Left ventricle myocardium superior (tissue), 1 donor: ENCODE data around the gene MLXIPL. TPM values are rescaled to one million over a fixed set of nuclear protein-coding genes. Genes with fewer than 3 reads are reported as not detected.
"Not testable (repeated sequence)": the region's sequence is repeated elsewhere in the genome, so short reads cannot be mapped to it uniquely, and the experiment has no call there.

ENCODE experiments used
- ATAC-seq: fragments of 200-7000 bp; cut with Tn5 transposase; one replicate; pipeline ENCODE4 v1.9.1; 2020; ENCODE audit warnings: mild to moderate bottlenecking, moderate library complexity
- DNase-seq: peaks from one replicate; pipeline ENCODE4 v3.0.0-alpha.2; 2020
- intact Hi-C: fragments of 100-400 bp; cut with micrococcal nuclease; formaldehyde crosslinking; loops from one replicate; pipeline ENCODE4 v1.11.0; 2022
- long read RNA-seq: library from polyadenylated mRNA; unstranded; transcript quantifications from one replicate; pipeline ENCODE4 v2.0.0, GENCODE V29; 2021
- total RNA-seq: library from RNA; stranded (reverse); fragmentation: NEBNext Ultra II Directional; extraction: Animal tissue kit (Norgen Biotek cat#: 25700); gene quantifications from one replicate; pipeline ENCODE4 v1.2.1, GENCODE V29; 2021
- donor health status: DM: no; HTN: yes; CAD: no; lungs with severe emphysema.

Gene MLXIPL
- 9.6 TPM for total RNA-seq
- long read RNA-seq, partial matches to known transcripts, result 2 of 6 reads
- long read RNA-seq, other reads (novel, unspliced or antisense), result 4 of 6 reads

GRCh38 chr7:73623798-73624668, at the start of gene MLXIPL:
MLXIPL (minus strand) TSS chr7:73624522; CDS start chr7:73624492, 30 bp downstream.
- intact Hi-C loops, result no loop called here
- DNase-seq (peak; percentile 87), ATAC-seq (peak; percentile 96)

DNA sequence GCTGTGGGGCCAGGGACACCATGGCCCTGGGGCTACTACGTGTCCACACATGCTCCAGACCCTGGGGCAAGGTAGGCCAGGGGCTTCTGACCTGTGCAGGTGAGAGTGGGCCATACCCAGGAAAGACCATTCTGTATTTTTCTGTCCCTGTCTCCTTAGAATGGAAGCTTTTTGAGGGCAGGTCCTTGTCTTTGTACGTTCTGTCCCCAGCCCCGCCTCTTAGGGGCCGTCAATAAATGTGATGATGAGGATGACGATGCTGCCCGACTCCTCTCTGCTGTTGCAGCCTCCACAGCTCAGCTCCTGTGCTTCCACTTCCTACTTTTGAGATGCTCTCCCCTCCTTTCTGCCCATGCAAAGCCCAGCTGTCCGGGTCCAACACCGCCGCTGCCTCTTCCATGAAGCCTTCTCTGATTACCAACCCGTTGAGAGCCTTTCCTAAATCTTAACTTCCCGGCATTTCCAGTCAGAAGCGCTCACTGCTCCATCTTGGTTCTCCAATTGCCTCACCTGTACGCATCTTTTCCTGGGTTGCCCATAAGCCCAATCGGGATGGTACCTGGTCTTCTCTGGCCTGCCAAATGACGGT, 47.6 kb upstream of the MLXIPL start:
- DNase-seq (no peak), ATAC-seq (no peak)
- intact Hi-C loops, result no loop called here

GRCh38 chr7:73671322-73671661, 47.0 kb upstream of the MLXIPL start:
- intact Hi-C loops, result no loop called here
- no peak for DNase-seq
- no peak for ATAC-seq

DNA sequence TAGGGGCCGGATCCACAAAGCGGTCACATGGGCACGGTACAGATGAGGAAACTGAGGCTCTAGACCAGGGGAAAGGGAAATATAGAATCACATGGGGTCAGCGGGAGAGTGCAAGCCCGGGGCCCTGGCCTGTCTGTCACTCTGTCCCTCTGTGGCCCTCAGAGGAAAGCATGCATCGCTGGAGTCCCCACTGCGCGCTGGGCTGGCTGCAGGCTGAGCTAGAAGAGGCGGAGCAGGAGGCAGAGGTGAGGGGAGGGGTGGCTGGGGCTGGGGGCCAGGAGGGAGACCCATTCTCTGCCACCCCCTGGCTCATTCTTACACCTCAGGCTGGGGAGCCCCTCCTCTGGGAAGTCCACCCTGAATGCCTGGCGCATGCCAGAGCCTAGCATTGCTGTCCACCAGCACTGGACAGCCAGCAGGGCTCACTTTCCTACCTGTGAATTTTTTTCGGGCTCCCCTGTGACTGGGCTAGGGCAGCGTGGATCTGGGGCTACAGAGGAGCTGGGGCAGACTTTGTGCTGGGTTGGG, 45.6 kb upstream of the MLXIPL start:
- intact Hi-C loops, result loop anchor here (10.0 kb wide), 1 partner anchor 65 kb away; no protein-coding TSS in a partner anchor
- ATAC-seq, result no peak
- DNase-seq, result no peak

DNA sequence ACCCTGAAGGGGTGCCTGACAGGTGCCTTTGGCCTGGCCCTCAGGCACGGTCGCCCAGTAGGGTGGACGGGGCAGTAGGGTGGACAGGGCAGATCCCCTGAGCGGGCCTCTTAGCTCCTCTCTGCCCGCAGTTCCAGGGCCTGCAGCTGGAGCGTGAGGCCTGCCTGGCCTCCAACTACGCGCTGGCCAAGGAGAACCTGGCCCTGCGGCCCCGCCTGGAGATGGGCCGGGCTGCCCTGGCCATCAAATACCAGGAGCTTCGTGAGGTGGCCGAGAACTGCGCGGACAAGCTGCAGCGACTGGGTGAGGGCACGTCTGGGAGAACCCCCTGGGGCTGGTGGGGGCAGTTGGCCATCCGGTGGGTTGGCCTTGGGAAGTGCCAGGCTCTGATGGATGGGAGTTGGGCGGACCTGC, 45.0 kb upstream of the MLXIPL start:
- intact Hi-C loops, result loop anchor here (10.0 kb wide), 1 partner anchor 64 kb away; no protein-coding TSS in a partner anchor
- DNase-seq (no peak), ATAC-seq (no peak)

DNA sequence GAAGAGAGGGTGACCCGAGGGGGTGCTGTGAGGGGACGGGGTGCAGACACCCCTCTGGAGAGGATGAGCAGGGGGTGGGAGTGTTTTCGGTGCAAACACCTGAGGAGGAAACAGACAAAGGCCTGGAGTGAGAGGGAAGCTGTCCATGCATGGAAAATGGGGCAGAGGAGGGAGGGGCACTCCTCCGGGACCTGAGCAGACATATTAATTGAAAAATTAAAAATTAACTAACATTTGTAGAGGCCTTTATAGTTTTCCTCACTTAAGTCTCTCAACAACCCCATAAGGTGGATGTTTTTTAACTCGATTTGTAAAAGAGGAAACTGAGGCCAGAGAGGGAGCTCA, 44.5 kb upstream of the MLXIPL start:
- DNase-seq, result no peak
- no peak for ATAC-seq
- intact Hi-C loops, result loop anchor here (10.0 kb wide), 1 partner anchor 64 kb away; no protein-coding TSS in a partner anchor

DNA sequence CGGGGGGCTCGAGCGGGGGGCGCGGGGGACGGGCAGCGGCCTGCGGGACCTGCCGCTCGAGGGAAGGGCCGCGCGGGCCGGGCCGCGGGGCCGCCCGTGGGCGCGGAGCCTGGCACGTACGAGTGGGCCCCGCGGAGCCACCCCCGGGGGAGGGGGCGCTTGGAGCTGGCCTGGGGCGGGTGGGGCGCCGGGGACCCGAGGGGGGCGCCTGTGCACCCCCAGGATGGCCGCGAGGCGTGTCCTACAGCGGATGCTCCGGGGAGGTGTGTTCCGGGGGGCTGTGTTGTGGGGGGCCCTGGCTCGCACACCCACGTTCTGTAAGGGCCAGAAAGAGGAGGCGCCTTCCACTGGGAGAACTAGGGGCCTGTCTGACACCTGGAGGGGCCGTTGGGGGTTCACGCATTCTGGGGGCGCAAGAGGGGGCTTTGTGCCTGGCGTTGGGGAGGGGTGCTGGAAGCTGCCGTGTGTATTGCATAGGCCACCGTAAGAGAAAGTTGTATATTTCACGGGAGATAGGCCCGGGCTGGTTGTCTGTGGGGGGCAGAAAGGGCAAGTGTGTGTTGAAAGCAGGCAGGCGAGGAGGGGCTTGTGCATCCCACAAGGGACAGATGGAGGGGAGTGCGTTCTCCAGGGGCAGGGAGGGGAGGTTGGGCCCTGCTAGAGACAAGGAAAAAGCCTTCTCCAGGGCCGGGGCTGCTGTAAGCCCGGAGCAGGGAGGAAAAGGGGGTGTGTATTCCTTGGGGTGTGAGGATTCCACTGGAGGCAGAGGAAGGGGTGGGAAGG, 44.0 kb upstream of the MLXIPL start:
- intact Hi-C loops, result loop anchor here (10.0 kb wide), 1 partner anchor 63 kb away; no protein-coding TSS in a partner anchor
- ATAC-seq (no peak), DNase-seq (no peak)

DNA sequence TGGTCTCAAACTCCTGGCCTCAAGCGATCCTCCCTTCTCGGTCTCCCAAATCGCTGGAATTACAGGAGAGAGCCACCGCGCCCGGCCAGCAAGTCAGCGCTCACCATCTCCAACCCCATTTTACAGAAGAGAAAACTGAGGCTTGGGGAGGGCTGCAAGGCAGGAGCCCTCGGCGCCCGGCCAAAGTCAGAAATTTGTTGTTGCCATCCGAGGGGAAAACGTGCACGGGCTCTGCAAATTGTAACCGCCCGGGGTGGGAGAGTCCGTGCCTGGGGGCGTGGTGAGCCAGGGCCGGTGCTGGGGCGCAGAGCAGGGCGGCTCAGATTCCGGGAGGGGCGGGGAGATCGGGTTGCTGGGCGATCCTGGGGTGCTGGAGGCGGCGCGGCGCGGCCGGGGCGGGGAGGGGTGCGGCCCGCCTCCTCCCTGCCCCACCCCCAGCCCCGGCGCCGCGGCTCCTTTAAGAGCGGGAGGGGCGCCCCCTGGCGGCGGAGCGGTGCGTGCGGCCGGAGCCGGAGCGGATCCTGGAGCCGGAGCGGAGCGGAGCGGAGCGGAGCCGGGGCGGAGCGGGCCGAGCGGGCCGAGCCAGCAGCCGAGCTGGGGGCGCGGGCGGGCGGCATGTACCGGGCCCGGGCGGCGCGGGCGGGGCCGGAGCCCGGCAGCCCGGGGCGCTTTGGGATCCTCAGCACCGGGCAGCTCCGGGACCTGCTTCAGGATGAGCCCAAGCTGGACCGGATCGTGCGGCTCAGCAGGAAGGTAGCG, 43.2 kb upstream of the MLXIPL start, which contains the start of gene VPS37D:
Gene VPS37D (plus strand): TSS at position 488 of the 759 bp plus-strand sequence. CDS start 128 bp downstream, at position 616.
- intact Hi-C loops, result loop anchor here (10.0 kb wide), 1 partner anchor 63 kb away; no protein-coding TSS in a partner anchor
- DNase-seq (peak; percentile 97), ATAC-seq (peak; percentile 97)

- DNase-seq, result no peak
- no peak for ATAC-seq
- intact Hi-C loops, result loop anchor here (10.0 kb wide), 1 partner anchor 58 kb away; no protein-coding TSS in a partner anchor
These were observed 38.7 kb upstream of the MLXIPL start for GRCh38 chr7:73663033-73663432.

- DNase-seq, ATAC-seq: not testable (repeated sequence)
- intact Hi-C loops, result loop anchor here (10.0 kb wide), 1 partner anchor 56 kb away; no protein-coding TSS in a partner anchor
These were observed 36.3 kb upstream of the MLXIPL start for GRCh38 chr7:73660594-73660993.

- ATAC-seq (no peak), DNase-seq (no peak)
- intact Hi-C loops, result loop anchor here (10.0 kb wide), 1 partner anchor 55 kb away; no protein-coding TSS in a partner anchor
These were observed 35.7 kb upstream of the MLXIPL start for GRCh38 chr7:73659983-73660382.

DNA sequence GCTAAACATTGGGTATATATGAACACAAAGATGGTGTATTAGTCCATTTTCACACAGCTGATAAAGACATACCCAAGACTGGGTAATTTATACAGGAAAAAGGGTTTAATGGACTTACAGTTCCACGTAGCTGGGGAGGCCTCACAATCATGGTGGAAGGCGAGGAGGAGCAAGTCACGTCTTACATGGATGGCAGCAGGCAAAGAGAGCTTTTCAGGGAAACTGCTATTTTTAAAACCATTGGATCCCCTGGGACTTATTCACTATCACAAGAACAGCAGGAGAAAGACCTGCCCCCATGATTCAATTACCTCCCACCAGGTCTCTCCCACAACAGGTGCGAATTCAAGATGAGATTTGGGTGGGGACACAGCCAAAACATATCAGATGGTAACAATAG, 31.0 kb upstream of the MLXIPL start:
- DNase-seq, ATAC-seq, intact Hi-C loops: not testable (repeated sequence)

GRCh38 chr7:73652541-73652949, 28.2 kb upstream of the MLXIPL start:
- no peak for DNase-seq
- intact Hi-C loops, result no loop called here
- ATAC-seq, result no peak

GRCh38 chr7:73650524-73650923, 26.2 kb upstream of the MLXIPL start:
- ATAC-seq, result no peak
- intact Hi-C loops, result no loop called here
- DNase-seq, result no peak

DNA sequence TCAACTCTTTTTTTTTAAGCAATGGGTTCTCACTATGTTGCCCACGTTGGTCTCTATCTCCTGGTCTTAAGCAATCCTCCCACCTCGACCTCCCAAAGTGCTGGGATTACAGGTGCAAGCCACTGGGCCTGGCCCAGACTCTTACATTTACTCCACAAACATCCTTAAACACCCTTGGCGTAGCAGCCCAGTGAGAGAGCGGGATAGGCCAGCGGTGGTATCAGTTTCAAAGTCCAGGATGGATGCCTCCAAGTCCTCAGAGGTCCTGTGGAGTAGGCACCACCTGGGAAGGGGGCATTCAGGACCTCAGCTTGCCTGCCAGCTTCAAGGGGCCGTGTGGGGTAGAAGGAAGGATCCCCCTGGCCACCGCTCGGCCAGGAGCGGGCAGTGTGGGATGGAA, 25.3 kb upstream of the MLXIPL start:
- ATAC-seq (no peak), DNase-seq (no peak)

GRCh38 chr7:73648593-73649332, 24.4 kb upstream of the MLXIPL start:
- ATAC-seq (no peak), DNase-seq (no peak)
- intact Hi-C loops, result no loop called here

More for the DNA sequence above, 25.3 kb upstream of the MLXIPL start:
- intact Hi-C loops, result no loop called here

DNA sequence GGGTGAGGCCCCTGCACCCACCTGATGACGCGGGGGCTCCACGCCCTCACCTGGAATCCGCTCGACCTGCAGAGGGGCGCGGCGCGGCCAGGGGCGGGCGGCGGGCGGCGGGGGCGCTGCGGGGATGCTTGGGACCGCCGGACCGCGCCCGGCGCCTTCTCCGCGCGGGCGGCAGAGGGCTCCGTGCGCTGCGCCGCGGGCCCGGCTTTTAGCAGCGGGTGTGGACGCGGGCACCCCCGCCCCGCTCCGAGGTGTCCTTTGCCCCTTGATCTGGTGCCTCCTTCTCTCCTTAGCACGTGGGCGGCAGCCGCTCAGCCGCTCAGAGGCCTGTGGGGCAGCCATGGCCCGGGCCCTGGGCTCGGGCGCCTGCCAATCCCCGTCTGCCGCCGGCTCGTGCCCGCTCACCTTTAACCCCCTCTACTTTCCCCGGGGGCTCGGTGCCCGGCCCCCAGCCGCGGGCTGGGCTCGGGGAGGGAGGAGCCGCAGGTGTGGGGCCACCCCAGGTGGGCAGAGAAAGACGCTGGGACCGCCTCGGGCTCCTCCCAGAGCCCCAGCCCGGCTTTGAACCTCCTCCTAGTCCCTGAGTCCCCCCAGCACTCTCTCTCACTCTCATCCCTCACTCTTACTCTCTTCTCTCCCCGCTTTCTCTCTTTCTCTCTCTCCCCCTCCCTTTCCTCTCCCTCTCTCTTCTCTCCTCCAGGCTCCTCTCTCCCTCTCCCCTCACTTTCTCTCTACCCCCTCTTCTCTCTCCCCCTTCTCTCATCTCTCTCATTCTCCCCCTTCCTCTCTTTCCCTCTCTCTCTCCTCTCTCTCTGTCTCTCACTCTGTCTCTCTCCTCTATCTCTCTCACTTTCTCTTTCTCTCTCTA, 23.6 kb upstream of the MLXIPL start:
- DNase-seq (peak; percentile 35), ATAC-seq (peak; percentile 52)
- intact Hi-C loops, result no loop called here
